ENCODE measurements around the gene PITPNC1.
"Not testable (repeated sequence)": the region's sequence is repeated elsewhere in the genome, so short reads cannot be mapped to it uniquely, and the experiment has no call there.

PITPNC1 gene

DNA sequence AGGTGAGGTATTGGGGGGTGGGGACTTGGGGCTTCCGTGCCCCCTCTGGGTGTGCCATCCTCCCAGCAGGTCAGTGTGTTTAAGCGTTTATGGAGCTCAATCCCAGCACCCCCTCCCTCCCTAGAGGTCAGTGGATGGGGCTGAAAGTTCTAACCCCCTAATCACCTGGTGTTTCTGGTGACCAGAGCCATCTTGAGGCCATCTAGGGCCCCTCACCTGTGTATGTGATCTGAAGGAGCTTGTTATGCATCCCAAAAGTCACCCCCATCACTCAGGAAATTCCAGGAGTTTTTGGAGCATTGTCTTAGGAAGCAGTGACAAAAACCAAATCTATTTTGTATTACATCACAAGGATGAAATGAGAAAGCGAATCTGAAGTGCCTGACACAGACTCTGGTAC is 272.8 kb downstream of the PITPNC1 start:
- DNase-seq (ENCODE audit: low read depth): no peak

DNA sequence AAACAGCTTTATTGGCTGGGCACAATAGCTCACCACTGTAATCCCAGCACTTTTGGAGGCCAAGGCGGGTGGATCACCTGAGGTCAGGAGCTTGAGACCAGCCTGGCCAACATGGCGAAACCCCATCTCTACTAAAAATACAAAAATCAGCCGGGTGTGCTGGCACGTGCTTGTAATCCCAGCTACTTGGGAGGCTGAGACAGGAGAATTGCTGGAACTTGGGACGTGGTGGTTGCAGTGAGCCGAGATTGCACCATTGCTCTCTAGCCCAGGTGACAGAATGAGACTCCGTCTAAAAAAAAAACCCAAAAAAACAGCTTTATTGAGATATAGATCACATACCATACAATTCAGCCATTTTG is 274.1 kb downstream of the PITPNC1 start:
- not testable (repeated sequence) for DNase-seq (ENCODE audit: low read depth)

DNA sequence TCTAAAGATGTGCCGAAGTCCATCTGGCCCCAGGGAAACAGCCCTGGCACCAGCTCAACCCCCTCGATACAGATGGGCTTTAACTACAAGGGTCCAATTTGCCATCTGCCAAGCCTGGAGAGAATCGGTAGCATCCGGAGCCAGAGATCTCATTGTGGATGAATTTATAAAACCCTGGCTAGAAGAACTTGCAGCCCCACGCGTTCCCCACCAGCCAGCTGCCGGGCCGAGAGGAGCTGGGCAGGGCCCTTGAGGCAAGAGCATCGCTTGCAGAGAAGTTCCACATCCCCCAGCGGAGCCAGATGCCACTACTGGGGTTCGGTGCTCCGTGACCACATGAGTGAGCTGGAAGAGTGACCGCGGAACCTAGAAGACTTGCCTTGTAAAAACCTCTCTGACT is 275.4 kb downstream of the PITPNC1 start:
- DNase-seq (ENCODE audit: low read depth): no peak

DNA sequence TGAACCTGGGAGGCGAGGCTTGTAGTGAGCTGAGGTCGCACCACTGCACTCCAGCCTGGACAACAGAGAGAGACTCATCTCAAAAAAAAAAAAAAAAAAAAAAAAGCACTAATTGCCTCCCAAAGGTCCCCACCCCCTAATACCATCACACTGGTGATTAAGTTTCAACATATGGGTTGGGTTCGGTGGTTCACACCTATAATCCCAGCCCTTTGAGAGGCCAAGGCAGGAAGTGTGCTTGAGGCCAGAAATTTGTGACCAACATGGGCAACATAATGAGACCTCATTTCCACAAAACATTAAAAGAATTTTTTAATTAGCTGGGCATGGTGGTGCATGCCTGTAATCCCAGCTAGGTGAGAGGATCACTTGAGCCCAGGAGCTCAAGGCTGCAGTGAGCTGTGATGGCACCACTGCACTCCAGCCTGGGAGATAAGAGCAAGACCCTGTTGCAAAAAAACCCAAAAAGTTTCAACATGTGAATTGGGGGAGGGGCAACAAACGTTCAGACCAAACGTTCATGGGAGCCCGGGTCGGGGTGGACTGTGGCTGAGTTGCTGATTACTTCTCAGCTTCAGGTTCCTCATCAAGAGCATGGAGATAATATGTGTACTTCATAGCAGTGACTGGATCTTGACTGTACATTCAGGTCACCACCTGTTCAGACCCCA is 278.5 kb downstream of the PITPNC1 start:
- DNase-seq (ENCODE audit: low read depth): no peak

DNA sequence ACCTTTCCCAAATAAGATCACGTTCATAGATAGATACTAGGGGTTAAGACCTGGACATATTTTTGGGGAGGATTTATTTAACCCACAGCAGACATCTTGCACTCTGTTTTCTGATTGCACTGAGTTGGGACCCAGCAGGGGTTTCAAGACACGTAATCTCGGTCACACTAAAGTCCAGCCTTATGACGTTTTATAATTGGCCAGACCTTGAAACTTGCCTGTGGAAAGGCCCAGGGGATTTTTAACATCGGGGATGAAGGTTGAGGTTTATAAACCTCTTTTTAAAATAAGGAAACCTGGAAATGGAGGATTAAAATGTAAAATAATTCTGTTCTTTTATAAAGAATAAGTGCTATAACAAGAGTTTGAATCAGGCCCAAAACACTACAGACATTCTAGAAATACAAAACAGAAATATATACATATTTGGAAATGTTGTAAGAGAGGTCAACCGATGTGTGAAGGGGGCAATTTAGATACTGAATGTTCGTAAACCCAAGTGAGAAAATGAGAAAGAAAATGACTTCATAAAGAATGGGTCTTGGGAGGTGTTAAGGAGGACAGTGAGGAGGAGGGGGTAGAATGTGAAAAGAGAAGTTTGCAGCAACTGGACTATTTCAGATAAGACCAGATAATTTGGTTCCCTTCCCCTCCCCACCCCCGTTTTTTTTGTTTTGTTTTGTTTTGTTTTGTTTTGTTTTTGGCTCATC is 279.6 kb downstream of the PITPNC1 start:
- no peak for DNase-seq (ENCODE audit: low read depth)

DNA sequence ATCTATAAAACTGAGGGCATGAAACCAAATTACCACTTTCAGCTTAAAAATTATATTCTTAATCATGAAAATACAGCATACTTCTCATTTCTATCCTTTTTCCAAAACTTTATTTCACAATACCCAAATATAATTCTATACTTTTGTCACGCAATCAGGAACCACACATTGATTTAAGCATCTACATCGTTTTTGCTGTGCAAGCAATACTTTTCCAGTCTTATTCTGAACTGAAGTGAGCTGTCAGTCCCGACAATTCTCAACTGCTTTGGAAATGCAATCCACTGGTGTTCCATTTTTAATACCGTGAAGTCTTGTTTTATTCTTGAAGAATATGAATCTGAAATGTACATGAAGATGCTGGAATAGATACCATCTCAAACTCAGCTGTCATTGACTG is 280.5 kb downstream of the PITPNC1 start:
- DNase-seq (ENCODE audit: low read depth): no peak

DNA sequence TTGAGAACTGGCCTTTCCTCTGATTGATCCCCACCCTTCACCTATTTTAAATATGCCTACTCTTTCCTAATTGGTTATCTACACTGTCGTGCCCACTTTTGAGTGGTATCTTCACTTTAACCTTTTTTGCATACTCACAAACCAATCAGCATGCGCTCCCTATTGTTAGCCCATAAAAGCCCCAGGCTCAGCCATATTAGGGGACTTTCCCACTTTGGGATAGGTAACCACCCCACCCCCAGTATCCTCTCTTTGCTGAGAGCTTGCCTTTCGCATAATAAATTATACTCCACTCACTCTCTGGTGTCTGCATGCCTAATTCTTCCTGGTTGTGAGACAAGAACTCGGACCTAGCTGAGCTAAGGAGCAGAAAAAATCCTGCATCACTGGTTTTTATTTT is 281.2 kb downstream of the PITPNC1 start:
- no peak for DNase-seq (ENCODE audit: low read depth)

DNA sequence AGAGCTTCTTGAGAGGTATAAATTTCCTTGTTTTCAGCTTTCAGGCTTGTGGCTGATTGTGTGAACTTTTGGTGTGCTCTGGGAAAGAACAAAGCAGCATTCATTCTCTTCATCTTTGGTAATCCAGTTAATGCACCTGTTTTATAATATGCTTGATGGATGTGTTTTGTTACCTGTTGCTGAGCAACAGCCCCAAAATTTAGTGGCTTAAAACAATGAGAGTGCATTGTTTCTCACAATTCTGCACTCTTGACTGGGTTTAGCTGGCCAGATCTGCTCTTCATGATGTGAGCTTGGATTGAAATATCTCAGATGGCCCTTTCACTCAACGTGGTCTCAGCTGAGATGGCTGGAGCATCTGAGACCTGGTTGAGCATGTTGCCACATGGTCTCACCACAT is 281.9 kb downstream of the PITPNC1 start:
- DNase-seq (ENCODE audit: low read depth): no peak

DNA sequence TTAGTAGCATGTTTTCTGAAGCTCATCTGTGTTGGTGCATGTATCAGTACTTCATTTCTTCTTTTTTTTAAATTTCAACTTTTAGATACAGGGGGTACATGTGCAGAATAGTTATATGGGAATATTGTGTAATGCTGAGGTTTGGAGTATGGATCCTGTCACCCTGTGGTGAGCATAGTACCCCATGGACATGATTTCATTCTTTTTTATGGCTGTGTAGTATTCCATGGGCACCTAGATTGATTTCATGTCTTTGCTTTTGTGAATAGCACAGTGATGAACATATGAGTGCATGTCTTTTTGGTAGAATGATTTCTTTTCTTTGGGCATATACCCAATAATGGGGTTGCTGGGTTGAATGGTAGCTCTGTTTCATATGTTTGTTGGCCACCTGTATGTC is 285.6 kb downstream of the PITPNC1 start:
- DNase-seq (ENCODE audit: low read depth): no peak

DNA sequence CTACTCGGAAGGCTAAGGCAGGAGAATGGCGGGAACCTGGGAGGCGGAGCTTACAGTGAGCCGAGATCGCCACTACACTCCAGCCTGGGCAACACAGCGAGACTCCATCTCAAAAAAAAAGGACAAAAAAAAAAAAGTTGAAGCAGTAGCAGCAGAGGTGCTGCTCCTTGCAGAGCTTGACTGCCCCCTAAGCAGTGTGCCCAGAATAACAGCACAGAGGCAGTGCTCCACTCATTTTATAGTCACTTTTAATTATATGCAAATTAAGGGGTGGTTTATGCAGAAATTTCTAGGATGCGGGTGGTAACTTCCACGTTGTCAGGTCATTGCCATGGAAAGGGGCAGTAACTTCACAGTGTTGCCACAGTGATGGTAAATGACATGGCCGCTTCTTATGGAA is 286.4 kb downstream of the PITPNC1 start:
- no peak for DNase-seq (ENCODE audit: low read depth)

DNA sequence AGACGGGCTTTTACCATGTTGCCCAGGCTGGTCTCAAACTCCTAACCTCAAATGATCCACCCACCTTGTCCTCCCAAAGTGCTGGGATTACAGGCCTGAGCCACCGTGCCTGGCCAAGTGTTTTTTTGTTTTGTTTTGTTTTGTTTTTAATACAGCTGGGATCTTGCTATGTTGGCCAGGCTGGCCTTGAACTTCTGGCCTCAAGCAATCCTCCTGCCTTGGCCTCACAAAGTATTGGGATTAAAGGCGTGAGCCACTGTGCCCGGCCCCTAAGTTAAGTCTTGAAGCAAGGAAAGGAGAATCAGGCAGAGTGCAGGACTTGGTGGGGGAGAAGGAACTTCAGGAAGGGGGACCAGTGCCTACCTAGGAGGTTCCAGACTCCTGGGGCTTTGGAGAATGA is 288.9 kb downstream of the PITPNC1 start:
- DNase-seq (ENCODE audit: low read depth): no peak

DNA sequence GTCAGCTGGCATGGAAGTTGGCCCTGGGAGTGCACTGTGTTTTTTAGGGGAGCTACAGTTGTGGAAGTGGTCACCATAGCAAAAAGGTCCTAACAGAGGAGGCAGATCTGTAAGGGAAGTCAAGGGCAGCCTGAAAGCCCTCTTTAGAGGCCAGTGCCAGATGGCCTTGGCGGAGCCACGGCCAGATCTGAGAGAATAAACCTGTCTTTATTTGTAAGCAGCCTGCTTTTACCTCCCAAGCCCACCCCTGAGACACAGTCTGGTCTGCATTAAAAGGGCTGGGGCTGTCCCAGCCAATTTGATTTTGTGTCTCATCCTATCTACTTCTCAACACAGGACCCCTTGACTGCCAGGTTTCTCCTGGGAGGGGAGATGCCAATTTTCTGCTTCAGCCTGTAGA is 289.6 kb downstream of the PITPNC1 start:
- DNase-seq (ENCODE audit: low read depth): no peak

DNA sequence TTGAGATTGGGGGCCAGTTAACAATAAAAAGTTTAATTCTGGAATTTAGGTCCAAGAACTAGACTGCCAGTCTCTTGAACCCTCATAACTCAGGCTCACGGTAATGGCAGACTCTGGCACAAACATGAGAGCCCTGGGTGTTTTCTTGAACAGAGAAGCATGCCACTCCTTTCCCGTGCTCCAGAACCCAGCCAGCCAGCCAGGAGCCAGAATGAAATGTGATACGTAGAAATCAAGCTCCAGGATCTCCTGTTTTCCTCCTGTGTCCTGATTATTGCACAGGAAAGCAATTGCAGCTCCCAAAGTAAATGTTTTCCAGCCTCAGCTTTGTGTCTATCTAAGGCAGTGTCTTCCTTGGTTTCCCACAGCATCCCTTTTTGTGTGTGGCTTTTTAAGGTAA is 294.4 kb downstream of the PITPNC1 start:
- no peak for DNase-seq (ENCODE audit: low read depth)

DNA sequence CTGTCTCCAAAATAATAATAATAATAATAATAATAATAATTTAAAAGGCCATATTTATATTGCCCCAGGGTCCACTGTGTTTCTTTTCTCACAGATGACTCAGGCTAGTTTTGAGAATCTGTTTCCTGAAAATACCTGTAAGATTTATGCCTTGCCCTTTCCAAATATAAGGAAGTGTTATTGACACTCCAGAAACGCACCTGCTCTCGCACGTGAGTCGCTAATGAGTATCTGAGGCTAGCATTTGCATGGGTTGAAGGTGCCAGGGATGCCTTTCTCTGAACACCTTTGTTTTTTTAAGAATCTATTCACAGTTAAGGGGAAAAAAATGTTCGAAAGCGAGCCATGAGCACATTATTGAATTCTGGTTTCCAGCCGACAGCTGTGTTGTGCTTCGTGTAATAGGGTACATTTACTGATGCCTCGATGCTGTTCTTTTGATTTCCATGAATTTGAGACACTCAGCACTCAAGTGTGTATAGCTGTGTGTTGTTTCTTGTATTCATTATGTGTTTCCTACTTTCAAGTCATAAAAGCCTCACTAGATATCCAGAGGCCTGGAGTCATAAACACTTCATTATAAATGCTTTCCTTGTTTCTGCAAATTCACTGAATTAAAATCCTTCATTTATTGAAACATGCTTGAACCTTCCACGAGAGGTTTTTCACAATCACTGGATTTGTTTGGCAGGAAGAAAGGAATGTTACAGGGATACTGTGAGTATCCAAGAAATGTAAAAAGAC is 295.7 kb downstream of the PITPNC1 start:
- no peak for DNase-seq (ENCODE audit: low read depth)

DNA sequence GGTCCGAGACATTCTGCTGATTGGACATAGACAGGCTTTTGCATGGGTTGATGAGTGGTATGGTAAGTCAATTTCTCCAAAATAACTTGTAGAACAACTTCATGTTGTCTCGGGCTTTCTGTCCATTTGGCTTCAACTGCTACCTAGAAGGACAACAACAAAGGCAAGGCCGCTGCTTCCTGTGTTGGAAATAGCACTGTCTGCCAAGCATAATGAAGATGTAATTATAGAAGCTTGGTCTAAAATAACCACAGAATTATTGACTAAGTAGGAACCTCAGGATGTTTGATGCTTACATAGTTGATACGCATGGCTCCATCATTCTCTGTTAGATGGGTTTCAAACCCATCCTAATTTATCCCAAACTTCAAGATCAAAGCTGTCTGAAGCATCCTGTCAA is 298.4 kb downstream of the PITPNC1 start:
- DNase-seq (ENCODE audit: low read depth): no peak

DNA sequence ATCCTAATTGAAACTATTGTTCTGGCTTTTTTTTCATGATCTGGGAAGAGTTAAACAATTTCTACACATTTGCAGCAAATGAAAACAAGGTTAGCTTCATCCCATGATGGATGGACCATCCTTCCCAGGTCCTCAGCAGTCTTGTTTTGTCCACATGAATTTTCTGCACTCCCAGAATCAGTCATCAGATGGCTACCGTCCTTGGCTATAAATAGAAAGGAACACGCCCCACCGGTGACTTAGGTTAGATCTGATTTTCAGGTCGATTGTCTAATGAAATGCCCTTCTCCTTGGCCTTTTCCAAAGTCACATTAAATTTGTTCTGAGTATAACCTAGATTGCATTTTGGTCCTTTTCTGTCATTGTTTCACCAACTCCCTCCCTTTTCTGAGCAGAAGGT is 299.2 kb downstream of the PITPNC1 start:
- DNase-seq (ENCODE audit: low read depth): no peak

DNA sequence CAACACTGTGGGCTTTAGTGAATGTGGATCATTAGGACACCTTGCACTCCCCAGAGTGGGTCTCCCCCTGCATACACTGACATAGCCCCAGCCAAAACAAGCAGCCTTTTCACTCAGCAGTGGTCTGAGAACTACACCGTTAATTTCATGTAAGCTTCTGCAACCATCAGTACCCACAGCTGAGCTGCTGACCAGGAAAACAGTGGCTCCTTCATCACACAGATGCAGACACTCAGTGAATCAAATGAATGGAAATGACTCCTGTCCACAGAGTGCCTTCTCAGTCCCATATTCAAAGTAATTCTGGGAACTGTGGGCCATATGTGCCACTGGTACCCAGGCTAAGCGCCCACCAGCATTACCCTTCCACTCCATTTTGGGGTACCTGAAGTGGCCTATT is 301.3 kb downstream of the PITPNC1 start:
- DNase-seq (ENCODE audit: low read depth): no peak

DNA sequence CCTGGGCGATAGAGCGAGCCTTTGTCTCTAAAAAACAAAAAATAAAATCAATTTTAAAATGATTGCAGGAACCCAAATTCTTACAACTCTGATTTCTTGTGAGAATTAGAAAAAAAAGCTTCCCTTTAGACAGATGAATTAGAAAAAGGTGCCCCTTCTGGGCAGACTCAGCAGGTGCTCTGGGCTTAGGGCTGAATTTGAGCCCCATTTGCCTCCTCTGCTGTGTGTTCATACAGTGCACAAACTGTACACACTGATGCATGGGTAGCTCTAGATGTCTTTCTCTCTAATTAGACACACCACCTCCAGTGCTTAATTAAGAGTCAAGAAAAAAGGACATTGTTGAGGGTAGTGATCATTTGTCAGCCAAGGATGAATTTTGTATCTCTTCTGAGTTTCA is 302.1 kb downstream of the PITPNC1 start:
- DNase-seq (ENCODE audit: low read depth): no peak

DNA sequence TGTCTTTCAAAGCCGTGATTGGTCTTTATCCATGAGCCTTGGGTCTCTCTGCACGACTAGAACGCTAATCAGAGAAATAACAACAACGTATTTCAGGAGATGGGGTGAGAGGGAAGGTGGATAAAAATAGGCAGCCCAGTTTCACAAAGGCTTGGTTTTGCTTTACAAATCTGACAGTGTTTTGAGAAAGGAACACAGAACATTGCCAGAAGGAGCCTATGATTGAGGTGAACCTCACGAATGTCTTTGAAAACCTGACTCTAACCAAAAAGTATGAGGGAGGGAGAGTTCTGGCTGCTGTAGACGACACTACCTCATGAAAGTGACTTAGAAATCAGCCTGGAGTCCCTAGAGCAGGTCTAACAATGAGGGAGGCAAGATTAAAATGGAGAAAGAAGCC is 302.6 kb downstream of the PITPNC1 start:
- DNase-seq (ENCODE audit: low read depth): no peak

DNA sequence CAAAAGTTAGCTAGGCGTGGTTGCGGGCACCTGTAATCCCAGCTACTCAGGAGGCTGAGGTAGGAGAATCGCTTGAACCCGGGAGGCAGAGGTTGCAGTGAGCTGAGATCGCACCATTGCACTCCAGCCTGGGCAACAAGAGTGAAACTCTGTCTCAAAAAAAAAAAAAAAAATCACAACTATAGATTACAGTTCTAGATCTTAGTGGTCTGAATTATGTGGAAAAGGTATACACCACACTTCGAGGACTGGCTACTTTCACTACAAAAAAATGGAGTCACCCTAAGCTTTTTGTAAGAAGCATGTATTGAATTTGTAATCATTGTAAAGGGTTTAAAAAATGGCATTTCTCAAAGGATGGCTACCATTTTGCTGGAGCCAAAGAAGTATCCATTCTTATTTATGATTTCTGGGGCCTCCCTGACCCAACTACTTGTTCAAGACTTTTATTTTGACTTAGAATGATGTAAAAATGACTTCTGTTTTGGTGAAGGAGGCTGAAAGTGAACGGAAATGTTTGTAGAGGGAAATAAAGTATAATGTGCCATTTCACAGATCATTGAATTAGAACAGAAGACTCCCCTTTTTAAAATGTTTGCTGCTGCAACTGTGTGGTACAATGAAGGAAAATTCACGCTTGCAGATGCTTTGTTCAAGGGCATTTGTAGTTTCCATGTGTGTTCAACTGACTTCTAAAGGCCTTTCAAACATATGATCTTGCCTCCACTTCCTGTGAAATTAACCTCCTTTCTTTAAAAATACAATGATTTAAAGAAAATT is 303.6 kb downstream of the PITPNC1 start:
- no peak for DNase-seq (ENCODE audit: low read depth)

DNA sequence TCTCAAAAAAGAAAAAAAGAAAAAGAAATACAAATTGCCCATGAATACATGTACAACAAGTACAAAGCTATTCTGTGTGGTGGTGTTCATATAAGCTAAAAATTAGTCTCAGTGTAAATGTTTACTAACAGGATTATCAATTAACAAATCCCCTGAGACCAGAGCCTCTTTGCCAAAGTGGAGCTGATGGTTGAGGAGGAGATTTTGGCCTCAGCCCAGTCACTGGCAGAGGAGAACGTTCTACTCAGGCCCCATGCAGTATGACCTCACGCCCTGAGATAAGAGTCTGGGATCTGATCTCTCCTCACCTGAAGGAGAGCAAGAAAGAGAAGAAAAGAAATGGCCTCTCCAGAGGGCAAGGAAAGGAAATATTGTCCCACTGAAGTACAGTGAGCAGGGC is 305.1 kb downstream of the PITPNC1 start:
- no peak for DNase-seq (ENCODE audit: low read depth)

DNA sequence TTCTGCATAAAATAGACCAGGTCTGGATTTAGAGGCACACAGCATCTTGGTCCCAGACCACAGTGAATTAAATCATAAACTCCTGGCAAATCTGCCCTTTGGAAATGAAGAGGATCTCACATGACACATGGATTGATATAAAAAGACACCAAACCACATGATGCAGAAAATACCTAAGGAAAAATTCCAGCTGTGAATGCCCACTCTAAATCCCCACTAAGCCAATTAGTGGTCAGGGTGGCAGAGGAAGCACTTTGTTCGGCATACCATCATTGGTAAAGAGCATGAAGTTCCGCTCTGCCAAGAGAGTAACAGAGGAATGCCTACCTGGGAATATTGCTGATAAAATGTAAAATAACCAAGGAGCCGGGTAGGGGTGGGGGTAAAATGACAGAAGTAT is 308.3 kb downstream of the PITPNC1 start:
- DNase-seq (ENCODE audit: low read depth): no peak

DNA sequence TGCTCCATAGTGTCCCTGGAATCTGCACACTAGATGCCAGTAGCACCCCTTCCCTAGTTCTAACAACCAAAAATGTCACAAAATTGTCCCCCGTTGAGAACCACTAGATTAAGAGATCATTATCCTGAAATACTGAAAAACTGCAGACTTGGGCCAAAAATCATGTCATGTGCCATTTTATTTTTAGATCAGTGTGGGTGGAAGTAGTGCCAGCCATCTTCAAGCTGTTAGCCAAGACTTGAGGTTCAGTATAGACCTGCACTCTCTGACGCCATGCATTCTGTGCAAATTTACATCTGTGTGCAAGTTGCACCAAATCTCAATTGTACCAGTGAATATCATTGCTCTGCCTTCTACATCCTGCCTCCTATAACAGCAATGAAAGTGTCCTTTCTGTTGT is 309.2 kb downstream of the PITPNC1 start:
- DNase-seq (ENCODE audit: low read depth): no peak

All from stimulated activated CD8-positive, alpha-beta memory T cell treated with anti-CD3 and anti-CD28 coated beads, Interleukin-15, amount 100 ng/mL, for 1 hour (primary cell).